Measurements from ENCODE around the gene ARAP3.
"Not testable (repeated sequence)": the region's sequence is repeated elsewhere in the genome, so short reads cannot be mapped to it uniquely, and the experiment has no call there.

Gene ARAP3

GRCh38 chr5:141611289-141611688 lies 70.7 kb downstream of the ARAP3 start:
- DNase-seq, result no peak

GRCh38 chr5:141609921-141610320 lies 72.1 kb downstream of the ARAP3 start:
- not testable (repeated sequence) for DNase-seq

GRCh38 chr5:141609044-141609443 lies 73.0 kb downstream of the ARAP3 start:
- DNase-seq, result no peak

GRCh38 chr5:141608557-141608956 lies 73.5 kb downstream of the ARAP3 start:
- no peak for DNase-seq

GRCh38 chr5:141608046-141608445 lies 74.0 kb downstream of the ARAP3 start:
- DNase-seq, result no peak

GRCh38 chr5:141605523-141606277 lies 76.3 kb downstream of the ARAP3 start:
- DNase-seq, result peak; percentile 75

GRCh38 chr5:141603923-141604717 lies 77.9 kb downstream of the ARAP3 start:
- DNase-seq, result no peak

Measured in activated gamma-delta T cell treated with Interleukin-2 at 50 U/mL for 16 hours (primary cell).